Measurements from ENCODE around the gene RSRC2. TPM values are rescaled to one million over a fixed set of nuclear protein-coding genes. Genes with fewer than 3 reads are reported as not detected.

RSRC2 gene
- total and polyA plus RNA-seq, 9 of the 15 experiments (the other 6 are each of a cell fraction or from before 2014, with no cell fraction given), result 52.6 to 123 (median 80.3) TPM

GRCh38 chr12:122499991-122500684 lies 26.6 kb downstream of the RSRC2 start (continued):
- TF ChIP-seq ZNF146 (CRISPR knock-in tag; IDR thresholded peaks at IDR 0.05; ENCODE audit: unreplicated experiment) (no peak), E2F6 (IDR thresholded peaks at IDR 0.05; ENCODE audit: borderline replicate concordance in 1 of 2, extremely low read depth in 1 of 2, insufficient read depth in 1 of 2, insufficient read length in 1 of 2, low read depth in 1 of 2, low read length in 1 of 2, poor library complexity in 1 of 2, severe bottlenecking in 1 of 2) (peak in 1 of 2 experiments; percentile 13), JUND (IDR thresholded peaks at IDR 0.05; ENCODE audit: borderline replicate concordance, low read depth, low read length) (peak; percentile 34; the same call in 1 of the 2 replicates), JUND (tag; IDR thresholded peaks at IDR 0.05; ENCODE audit: borderline replicate concordance, low read depth, low read length) (peak; percentile 12; the same call in 1 of the 3 replicates), FOXJ3 (CRISPR knock-in tag; IDR thresholded peaks at IDR 0.05) (no peak), TRIM28 (IDR thresholded peaks at IDR 0.05) (no peak), CCAR2 (IDR thresholded peaks at IDR 0.05; ENCODE audit: low read depth, low read length) (no peak), HMGXB4 (CRISPR knock-in tag; IDR thresholded peaks at IDR 0.05) (no peak), PRPF4 (IDR thresholded peaks at IDR 0.05; ENCODE audit: insufficient read depth, low read depth, low read length, poor library complexity, severe bottlenecking) (peak; percentile 55), ZBTB11 (CRISPR knock-in tag; IDR thresholded peaks at IDR 0.05) (peak in 1 of 3 experiments; percentile 14; a peak in 2 of 6 replicates), RBM17 (IDR thresholded peaks at IDR 0.05; ENCODE audit: borderline replicate concordance, low read depth, low read length) (no peak), GATAD2A (IDR thresholded peaks at IDR 0.05) (no peak), ZNF347 (CRISPR knock-in tag; IDR thresholded peaks at IDR 0.05; ENCODE audit: low read depth) (no peak), RAD21 (CRISPR knock-in tag; conservative IDR thresholded peaks at IDR 0.05 in 1 of 2, IDR thresholded peaks at IDR 0.05 in 1 of 2) (no peak), PHF8 (IDR thresholded peaks at IDR 0.05; ENCODE audit: borderline replicate concordance, low read length) (no peak), NFXL1 (CRISPR knock-in tag; IDR thresholded peaks at IDR 0.05) (no peak), ZNF3 (CRISPR knock-in tag; IDR thresholded peaks at IDR 0.05) (no peak), ARID3B (CRISPR knock-in tag; IDR thresholded peaks at IDR 0.05; ENCODE audit: borderline replicate concordance) (0 out of 2 replicates have a peak, but pooled peaks have one; percentile 46)

Data from K562 (cell line).